SK-N-MC (cell line): Measurements from ENCODE around the gene HSD17B12.

Source experiments
- EZH2 ChIP-seq: fragments of 200-600 bp; sonication (generic); IDR thresholded peaks from one replicate; pipeline ENCODE4 v1.6.1; 2017; ENCODE audit warnings: antibody characterized with exemption
- POLR2AphosphoS5 ChIP-seq: IDR thresholded peaks from 2 replicates; pipeline ENCODE4 v1.6.1; 2012; ENCODE audit warnings: mild to moderate bottlenecking, low read depth, low read length, borderline replicate concordance

DNA sequence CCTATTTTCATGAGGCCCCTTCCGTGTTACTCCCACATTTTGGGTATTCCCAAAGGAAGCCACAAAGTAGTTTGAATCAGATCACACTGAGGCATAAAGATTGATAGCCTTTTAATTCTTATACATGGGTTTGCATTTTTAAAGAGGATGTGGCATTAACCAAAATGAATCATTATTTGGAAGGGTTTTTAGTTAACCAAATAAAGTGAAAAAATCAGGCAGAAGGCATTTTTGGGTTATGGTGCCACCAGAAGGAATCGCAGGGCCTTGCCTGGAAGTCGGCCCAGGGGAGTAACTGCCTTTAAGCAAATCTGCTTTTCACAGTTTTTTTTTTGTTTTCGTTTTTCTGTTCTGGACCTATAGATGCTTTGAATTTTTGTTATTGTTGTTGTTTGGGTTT is 55.4 kb downstream of the HSD17B12 start:
- TF ChIP-seq EZH2 (no peak), POLR2AphosphoS5 (no peak; the same call in 1 of the 2 replicates)
